22Rv1 (cell line): Measurements from ENCODE around the gene ATF3.

ENCODE experiments used
- CTCF ChIP-seq: fragments of 450-650 bp; IDR thresholded peaks from 2 replicates; pipeline ENCODE4 v1.5.1; 2017; ENCODE audit warnings: mild to moderate bottlenecking
- ZFX ChIP-seq: fragments of 450-650 bp; IDR thresholded peaks from 2 replicates; pipeline ENCODE4 v1.6.1; 2017; ENCODE audit warnings: antibody characterized with exemption, borderline replicate concordance

GRCh38 chr1:212652609-212653008 lies 44.0 kb downstream of the ATF3 start:
- no peak for TF ChIP-seq CTCF
- TF ChIP-seq ZFX: no peak
